ENCODE results near the gene PTPRM.

The PTPRM gene

DNA sequence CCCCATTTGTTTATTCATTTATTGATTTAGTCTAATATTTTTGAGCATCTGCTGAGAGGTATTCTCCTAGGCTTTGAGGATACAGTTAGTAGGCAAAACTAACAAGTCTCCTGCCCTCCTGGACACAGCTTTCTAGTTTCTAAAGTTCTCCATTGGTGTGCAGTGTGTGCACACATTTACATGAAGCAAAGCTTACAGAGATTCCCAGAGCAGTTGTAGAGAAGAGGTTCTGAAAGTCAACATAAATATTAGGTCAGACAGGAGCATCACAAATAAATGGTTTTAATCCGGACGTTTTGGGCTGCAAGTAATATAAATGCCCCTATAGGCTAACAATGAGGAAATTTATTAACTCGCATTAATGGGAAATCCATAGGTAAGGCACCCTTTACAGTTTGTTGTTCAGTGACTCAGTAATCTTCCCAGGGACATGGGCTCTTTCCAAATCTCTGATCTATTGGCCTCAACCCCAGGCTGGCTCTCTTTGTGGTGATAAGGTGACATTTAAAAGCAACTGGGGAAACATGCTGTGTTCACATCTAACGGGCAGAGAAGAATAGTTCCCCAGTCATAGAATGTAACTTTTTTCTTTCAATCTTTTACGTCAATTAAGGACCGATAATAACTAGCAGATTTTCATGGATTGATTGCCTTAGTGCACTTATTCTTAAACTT is 407.2 kb downstream of the PTPRM start:
- Histone ChIP-seq H3F3A (ENCODE audit: insufficient read depth) (no peaks in the 10 kb centered on the region), H3K27ac (ENCODE audit: low read depth, low read length) (no peak overlapping the region), H3K79me2 (ENCODE audit: insufficient read depth, low read length) (no peaks in the 10 kb centered on the region), H3K27me3 (ENCODE audit: low read length) (no peaks in the 10 kb centered on the region), H3K9me3 (ENCODE audit: insufficient read depth, low read length) (no peaks in the 10 kb centered on the region), H3K4me3 (ENCODE audit: insufficient read depth, low read length, poor library complexity, severe bottlenecking) (no peak overlapping the region), H4K20me1 (ENCODE audit: low read depth, low read length) (no peaks in the 10 kb centered on the region), H3K9ac (ENCODE audit: low read length) (no peak overlapping the region), H3K36me3 (ENCODE audit: low read length) (no peaks in the 10 kb centered on the region), H3K4me2 (ENCODE audit: low read depth, low read length, poor library complexity, severe bottlenecking) (no peak overlapping the region), H2AFZ (ENCODE audit: low read depth, low read length, severe bottlenecking) (no peak overlapping the region), H3K9me2 (replicated peaks; ENCODE audit: insufficient read depth, low read length) (no peaks in the 10 kb centered on the region)
- no peak for TF ChIP-seq EZH2phosphoT487 (conservative IDR thresholded peaks at IDR 0.05; ENCODE audit: low read length)
- TF ChIP-seq, protein P1, sequence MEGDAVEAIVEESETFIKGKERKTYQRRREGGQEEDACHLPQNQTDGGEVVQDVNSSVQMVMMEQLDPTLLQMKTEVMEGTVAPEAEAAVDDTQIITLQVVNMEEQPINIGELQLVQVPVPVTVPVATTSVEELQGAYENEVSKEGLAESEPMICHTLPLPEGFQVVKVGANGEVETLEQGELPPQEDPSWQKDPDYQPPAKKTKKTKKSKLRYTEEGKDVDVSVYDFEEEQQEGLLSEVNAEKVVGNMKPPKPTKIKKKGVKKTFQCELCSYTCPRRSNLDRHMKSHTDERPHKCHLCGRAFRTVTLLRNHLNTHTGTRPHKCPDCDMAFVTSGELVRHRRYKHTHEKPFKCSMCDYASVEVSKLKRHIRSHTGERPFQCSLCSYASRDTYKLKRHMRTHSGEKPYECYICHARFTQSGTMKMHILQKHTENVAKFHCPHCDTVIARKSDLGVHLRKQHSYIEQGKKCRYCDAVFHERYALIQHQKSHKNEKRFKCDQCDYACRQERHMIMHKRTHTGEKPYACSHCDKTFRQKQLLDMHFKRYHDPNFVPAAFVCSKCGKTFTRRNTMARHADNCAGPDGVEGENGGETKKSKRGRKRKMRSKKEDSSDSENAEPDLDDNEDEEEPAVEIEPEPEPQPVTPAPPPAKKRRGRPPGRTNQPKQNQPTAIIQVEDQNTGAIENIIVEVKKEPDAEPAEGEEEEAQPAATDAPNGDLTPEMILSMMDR (IDR thresholded peaks at IDR 0.05; ENCODE audit: insufficient read depth, low read length, poor library complexity, severe bottlenecking), result no peak

DNA sequence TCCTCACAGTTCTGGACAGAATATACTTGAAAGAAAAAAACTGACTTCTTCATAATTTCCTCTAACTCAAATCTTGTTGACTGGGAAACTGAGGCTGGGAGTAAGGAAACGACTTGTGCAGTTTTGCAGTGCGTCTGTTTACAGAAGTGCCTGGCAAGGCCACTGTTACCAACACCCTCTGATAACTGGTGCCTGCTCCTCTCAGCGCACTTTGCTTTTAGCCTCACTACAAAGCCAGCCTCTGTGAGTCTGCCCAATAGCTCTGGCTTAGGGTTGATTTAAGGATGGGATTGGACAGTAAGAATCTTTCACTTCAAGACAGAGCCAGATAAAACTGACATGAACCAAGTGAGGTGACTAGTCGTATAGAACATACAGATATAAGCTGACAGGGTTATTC is 410.8 kb downstream of the PTPRM start:
- TF ChIP-seq, protein P1 (IDR thresholded peaks at IDR 0.05; ENCODE audit: insufficient read depth, low read length, poor library complexity, severe bottlenecking), result no peak
- TF ChIP-seq EZH2phosphoT487 (conservative IDR thresholded peaks at IDR 0.05; ENCODE audit: low read length), result no peak
- Histone ChIP-seq H3K27ac (ENCODE audit: low read depth, low read length) (no peak overlapping the region), H3K9ac (ENCODE audit: low read length) (no peak overlapping the region), H4K20me1 (ENCODE audit: low read depth, low read length) (no peaks in the 10 kb centered on the region), H3K4me3 (ENCODE audit: insufficient read depth, low read length, poor library complexity, severe bottlenecking) (no peak overlapping the region), H2AFZ (ENCODE audit: low read depth, low read length, severe bottlenecking) (no peak overlapping the region), H3K36me3 (ENCODE audit: low read length) (no peaks in the 10 kb centered on the region), H3K27me3 (ENCODE audit: low read length) (no peaks in the 10 kb centered on the region), H3K9me3 (ENCODE audit: insufficient read depth, low read length) (no peaks in the 10 kb centered on the region), H3F3A (ENCODE audit: insufficient read depth) (no peaks in the 10 kb centered on the region), H3K9me2 (replicated peaks; ENCODE audit: insufficient read depth, low read length) (no peaks in the 10 kb centered on the region), H3K79me2 (ENCODE audit: insufficient read depth, low read length) (no peaks in the 10 kb centered on the region), H3K4me2 (ENCODE audit: low read depth, low read length, poor library complexity, severe bottlenecking) (no peak overlapping the region)

DNA sequence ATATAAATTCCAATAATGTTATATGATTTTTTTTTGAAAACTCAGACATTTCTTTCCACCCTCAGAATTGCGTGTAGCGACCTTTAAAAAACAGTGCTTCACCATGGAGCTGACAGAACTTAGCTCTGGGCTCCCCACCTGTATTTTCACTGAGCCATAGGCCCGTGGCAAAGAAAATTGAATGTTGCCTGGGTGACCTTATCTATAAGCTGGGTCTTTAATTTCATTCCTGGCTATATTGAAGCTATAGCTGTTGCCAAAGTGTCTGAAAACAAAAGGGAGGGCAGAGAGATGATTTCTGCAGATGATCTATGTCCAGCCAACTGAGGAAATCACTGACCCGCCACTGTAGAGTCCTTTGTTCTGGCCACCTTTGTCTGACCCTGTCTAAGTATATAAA is 411.7 kb downstream of the PTPRM start:
- H3K9ac ChIP-seq (ENCODE audit: low read length), result no peak overlapping the region
- no peaks in the 10 kb centered on the region for H3K36me3 ChIP-seq (ENCODE audit: low read length)
- H3K4me3 ChIP-seq (ENCODE audit: insufficient read depth, low read length, poor library complexity, severe bottlenecking), result no peak overlapping the region
- H3K27ac ChIP-seq (ENCODE audit: low read depth, low read length), result no peak overlapping the region
- no peak overlapping the region for H3K4me2 ChIP-seq (ENCODE audit: low read depth, low read length, poor library complexity, severe bottlenecking)
- H3K9me3 ChIP-seq (ENCODE audit: insufficient read depth, low read length), result no peaks in the 10 kb centered on the region
- H3K79me2 ChIP-seq (ENCODE audit: insufficient read depth, low read length), result no peaks in the 10 kb centered on the region
- TF ChIP-seq EZH2phosphoT487 (conservative IDR thresholded peaks at IDR 0.05; ENCODE audit: low read length), result no peak
- TF ChIP-seq, protein P1 (IDR thresholded peaks at IDR 0.05; ENCODE audit: insufficient read depth, low read length, poor library complexity, severe bottlenecking), result no peak
- H2AFZ ChIP-seq (ENCODE audit: low read depth, low read length, severe bottlenecking), result no peak overlapping the region
- H3F3A ChIP-seq (ENCODE audit: insufficient read depth), result no peaks in the 10 kb centered on the region
- H3K9me2 ChIP-seq (replicated peaks; ENCODE audit: insufficient read depth, low read length), result no peaks in the 10 kb centered on the region
- H3K27me3 ChIP-seq (ENCODE audit: low read length), result no peaks in the 10 kb centered on the region
- no peaks in the 10 kb centered on the region for H4K20me1 ChIP-seq (ENCODE audit: low read depth, low read length)

Measured in SU-DHL-6 (cell line).